Activated CD8-positive, alpha-beta memory T cell treated with anti-CD3 and anti-CD28 coated beads, Interleukin-2, amount 50 U/mL, for 4 hours (primary cell): ENCODE data around the gene SPTBN5.

ENCODE experiments used
- DNase-seq: peaks from one replicate; pipeline ENCODE4 v3.0.0-alpha.2; 2020

The SPTBN5 gene

GRCh38 chr15:41893422-41894250 lies at the start of gene SPTBN5:
Gene SPTBN5, minus strand, starts transcription at chr15:41894053. Its CDS starts 556 bp downstream, at chr15:41893497.
- no peak for DNase-seq

GRCh38 chr15:41942886-41943285 lies 49.0 kb upstream of the SPTBN5 start:
- DNase-seq, result no peak

GRCh38 chr15:41941644-41942415 lies 48.0 kb upstream of the SPTBN5 start:
- no peak for DNase-seq

- DNase-seq, result peak; percentile 51
Observed at GRCh38 chr15:41940441-41940857, 46.6 kb upstream of the SPTBN5 start.

- no peak for DNase-seq
Observed at GRCh38 chr15:41939986-41940385, 46.1 kb upstream of the SPTBN5 start.

GRCh38 chr15:41937568-41937923 lies 43.7 kb upstream of the SPTBN5 start:
- no peak for DNase-seq

GRCh38 chr15:41936649-41937567 lies 43.1 kb upstream of the SPTBN5 start:
- DNase-seq, result peak; percentile 67

- DNase-seq, result no peak
Observed at GRCh38 chr15:41936155-41936554, 42.3 kb upstream of the SPTBN5 start.

GRCh38 chr15:41935566-41936020 lies 41.7 kb upstream of the SPTBN5 start:
- no peak for DNase-seq

- peak; percentile 66 for DNase-seq
Observed at GRCh38 chr15:41934843-41935242, 41.0 kb upstream of the SPTBN5 start.

- no peak for DNase-seq
Observed at GRCh38 chr15:41933771-41934170, 39.9 kb upstream of the SPTBN5 start.

- no peak for DNase-seq
Observed at GRCh38 chr15:41933326-41933725, 39.5 kb upstream of the SPTBN5 start.

GRCh38 chr15:41932511-41933289 lies 38.8 kb upstream of the SPTBN5 start:
- no peak for DNase-seq

GRCh38 chr15:41932101-41932500 lies 38.2 kb upstream of the SPTBN5 start:
- DNase-seq, result no peak

GRCh38 chr15:41930867-41931222 lies 37.0 kb upstream of the SPTBN5 start:
- no peak for DNase-seq

- no peak for DNase-seq
Observed at GRCh38 chr15:41930221-41930866, 36.5 kb upstream of the SPTBN5 start.

GRCh38 chr15:41928637-41929620 lies 35.1 kb upstream of the SPTBN5 start:
- DNase-seq, result no peak

- no peak for DNase-seq
Observed at GRCh38 chr15:41928100-41928499, 34.2 kb upstream of the SPTBN5 start.

- DNase-seq, result no peak
Observed at GRCh38 chr15:41927536-41927935, 33.7 kb upstream of the SPTBN5 start.
